GM12875 (cell line): ENCODE results near the gene FMN2.

Experiments
- H3K4me3 ChIP-seq: one replicate; pipeline ENCODE4 v1.5.1; 2011; ENCODE audit warnings: low read depth, low read length, control low read depth
- CTCF ChIP-seq: IDR thresholded peaks from 2 replicates; pipeline ENCODE4 v1.5.1; 2011; ENCODE audit warnings: low read depth, mild to moderate bottlenecking, control low read depth, inconsistent platforms, low read length, moderate library complexity, borderline replicate concordance; ENCODE audit not compliant: insufficient read depth

Gene FMN2

GRCh38 chr1:240517891-240518290 lies 426.2 kb downstream of the FMN2 start:
- TF ChIP-seq CTCF = no peak
- no peak overlapping the region for H3K4me3 ChIP-seq

GRCh38 chr1:240522122-240522822 lies 430.6 kb downstream of the FMN2 start:
- no peak for TF ChIP-seq CTCF
- H3K4me3 ChIP-seq = no peak overlapping the region

- no peak for TF ChIP-seq CTCF
- no peak overlapping the region for H3K4me3 ChIP-seq
These were observed 432.8 kb downstream of the FMN2 start for GRCh38 chr1:240524356-240525069.
